GM18951 (cell line): ENCODE measurements around the gene ZNF581.

Experiments
- POLR2A ChIP-seq: IDR thresholded peaks from 4 replicates; pipeline ENCODE4 v1.6.1; 2011; ENCODE audit warnings: mild to moderate bottlenecking; ENCODE audit not compliant: insufficient read length, insufficient read depth; ENCODE audit errors: extremely low read depth
- in situ Hi-C: fragments of 300-500 bp; cut with MboI; formaldehyde crosslinking; loops from one replicate; pipeline ENCODE4 v1.12.0; 2022; ENCODE audit warnings: low sequenced_read_pairs, mixed read lengths, inconsistent platforms; ENCODE audit not compliant: unreplicated experiment

The ZNF581 gene

GRCh38 chr19:55625004-55625326 is 18.5 kb upstream of the ZNF581 start:
- in situ Hi-C loops, result no loop called here
- TF ChIP-seq POLR2A, result no peak

GRCh38 chr19:55626350-55626749 is 17.1 kb upstream of the ZNF581 start:
- TF ChIP-seq POLR2A, result no peak
- in situ Hi-C loops, result no loop called here

GRCh38 chr19:55632463-55632834 is 11.0 kb upstream of the ZNF581 start:
- in situ Hi-C loops, result loop anchor here (5.0 kb wide), 1 partner anchor 130 kb away; no protein-coding TSS in a partner anchor
- TF ChIP-seq POLR2A, result no peak

GRCh38 chr19:55633861-55634260 is 9.6 kb upstream of the ZNF581 start:
- in situ Hi-C loops, result loop anchor here (5.0 kb wide), 1 partner anchor 132 kb away; no protein-coding TSS in a partner anchor
- no peak for TF ChIP-seq POLR2A

GRCh38 chr19:55635334-55635717 is 8.1 kb upstream of the ZNF581 start:
- TF ChIP-seq POLR2A, result no peak
- in situ Hi-C loops, result no loop called here

- no peak for TF ChIP-seq POLR2A
- in situ Hi-C loops, result no loop called here
Observed at GRCh38 chr19:55635856-55636440, 7.5 kb upstream of the ZNF581 start.

GRCh38 chr19:55636723-55637122 is 6.7 kb upstream of the ZNF581 start:
- in situ Hi-C loops, result no loop called here
- TF ChIP-seq POLR2A, result no peak

GRCh38 chr19:55637534-55637933 is 5.9 kb upstream of the ZNF581 start:
- in situ Hi-C loops, result no loop called here
- TF ChIP-seq POLR2A, result no peak

GRCh38 chr19:55638864-55639359 is 4.5 kb upstream of the ZNF581 start:
- in situ Hi-C loops, result no loop called here
- TF ChIP-seq POLR2A, result no peak

- in situ Hi-C loops, result no loop called here
- no peak for TF ChIP-seq POLR2A
Observed at GRCh38 chr19:55640043-55640576, 3.3 kb upstream of the ZNF581 start.

GRCh38 chr19:55640577-55641425 is 2.6 kb upstream of the ZNF581 start, which contains the start of gene ZNF580:
ZNF580 (plus strand) TSS chr19:55641002; CDS start chr19:55642509, 1,507 bp downstream.
- in situ Hi-C loops, result no loop called here
- TF ChIP-seq POLR2A, result peak; percentile 52

- in situ Hi-C loops, result no loop called here
- TF ChIP-seq POLR2A, result no peak
Observed at GRCh38 chr19:55641426-55642152, 1.9 kb upstream of the ZNF581 start.

GRCh38 chr19:55642153-55643002 is 1.1 kb upstream of the ZNF581 start:
- in situ Hi-C loops, result no loop called here
- peak; percentile 35 for TF ChIP-seq POLR2A

- TF ChIP-seq POLR2A, result no peak
- in situ Hi-C loops, result no loop called here
Observed at GRCh38 chr19:55643887-55644176, 383 bp downstream of the ZNF581 start.
